Lower lobe of right lung (tissue), 2 donors: Measurements from ENCODE around the gene RFNG. TPM values are rescaled to one million over a fixed set of nuclear protein-coding genes. Genes with fewer than 3 reads are reported as not detected.

Experiments
- ATAC-seq, 2 donors: fragments of 200-7000 bp; cut with Tn5 transposase; one replicate each; pipeline ENCODE4 v1.9.1; 2020 to 2022; ENCODE audit warnings: mild to moderate bottlenecking in 2 of 2, moderate library complexity in 2 of 2
- DNase-seq: peaks from one replicate; pipeline ENCODE4 v3.0.0-alpha.2; 2020
- H3K27ac ChIP-seq: fragments of 200-600 bp; one replicate; pipeline ENCODE4 v1.8.0; 2022
- H3K27me3 ChIP-seq: fragments of 200-600 bp; one replicate; pipeline ENCODE4 v1.8.0; 2022; ENCODE audit warnings: low read depth
- H3K36me3 ChIP-seq: fragments of 200-600 bp; one replicate; pipeline ENCODE4 v1.8.0; 2022; ENCODE audit warnings: mild to moderate bottlenecking
- H3K4me1 ChIP-seq: fragments of 200-600 bp; one replicate; pipeline ENCODE4 v1.8.0; 2022
- H3K4me3 ChIP-seq: fragments of 200-600 bp; one replicate; pipeline ENCODE4 v1.8.0; 2022; ENCODE audit warnings: mild to moderate bottlenecking
- H3K9me3 ChIP-seq: fragments of 200-600 bp; one replicate; pipeline ENCODE4 v1.8.0; 2022
- CTCF ChIP-seq: fragments of 200-600 bp; IDR thresholded peaks from one replicate; pipeline ENCODE4 v1.8.0; 2022; ENCODE audit warnings: antibody characterized with exemption, mild to moderate bottlenecking
- intact Hi-C: fragments of 100-400 bp; cut with DNase I; formaldehyde crosslinking; loops from one replicate; pipeline ENCODE4 v1.11.0; 2022
- total RNA-seq: library from RNA; stranded (reverse); fragmentation: NEBNext Ultra II Directional; extraction: Animal tissue kit (Norgen Biotek cat#: 25700); gene quantifications from one replicate; pipeline ENCODE4 v1.2.1, GENCODE V29; 2021
- donor health status: DM: no; HTN: yes; CAD: no; lungs with severe emphysema.

The RFNG gene
- total RNA-seq, 1 donor from 2014 or later: 35.1 TPM

- H3K36me3 ChIP-seq: no peaks in the 10 kb centered on the region
- no peaks in the 10 kb centered on the region for H3K9me3 ChIP-seq
- peaks cover 8% of the 10 kb centered on the region for H3K27me3 ChIP-seq
- no peak for TF ChIP-seq CTCF
- no peak overlapping the region for H3K27ac ChIP-seq
- H3K4me3 ChIP-seq: no peak overlapping the region
- no peak for ATAC-seq
- peaks cover 22% of the 10 kb centered on the region for H3K4me1 ChIP-seq
- DNase-seq: no peak
- intact Hi-C loops: loop anchor here (5.0 kb wide), 1 partner anchor 133 kb away; no protein-coding TSS in a partner anchor
Observed at GRCh38 chr17:82029391-82029790, 22.2 kb downstream of the RFNG start.

- Histone ChIP-seq H3K36me3 (no peaks in the 10 kb centered on the region), H3K27me3 (peaks cover 8% of the 10 kb centered on the region), H3K27ac (no peak overlapping the region), H3K9me3 (no peaks in the 10 kb centered on the region), H3K4me3 (no peak overlapping the region), H3K4me1 (peaks cover 26% of the 10 kb centered on the region)
- no peak for TF ChIP-seq CTCF
- intact Hi-C loops: loop anchor here (5.0 kb wide), 1 partner anchor 133 kb away; no protein-coding TSS in a partner anchor
- no peak for ATAC-seq
- no peak for DNase-seq
Observed at GRCh38 chr17:82028966-82029365, 22.6 kb downstream of the RFNG start.

- Histone ChIP-seq H3K4me1 (peaks cover 32% of the 10 kb centered on the region), H3K9me3 (no peaks in the 10 kb centered on the region), H3K36me3 (no peaks in the 10 kb centered on the region), H3K27me3 (peaks cover 8% of the 10 kb centered on the region), H3K4me3 (no peak overlapping the region), H3K27ac (no peak overlapping the region)
- no peak for DNase-seq
- intact Hi-C loops: loop anchor here (5.0 kb wide), 1 partner anchor 134 kb away; no protein-coding TSS in a partner anchor
- ATAC-seq: no peak
- no peak for TF ChIP-seq CTCF
Observed at GRCh38 chr17:82028246-82028645, 23.4 kb downstream of the RFNG start.

GRCh38 chr17:82025401-82026107, 26.1 kb downstream of the RFNG start:
- Histone ChIP-seq H3K4me3 (no peak overlapping the region), H3K27me3 (no peaks in the 10 kb centered on the region), H3K4me1 (peaks cover 40% of the 10 kb centered on the region), H3K9me3 (no peaks in the 10 kb centered on the region), H3K36me3 (no peaks in the 10 kb centered on the region), H3K27ac (no peak overlapping the region)
- DNase-seq: no peak
- ATAC-seq: no peak
- intact Hi-C loops: loop anchor here (5.0 kb wide), 1 partner anchor 137 kb away; no protein-coding TSS in a partner anchor
- TF ChIP-seq CTCF: no peak

- intact Hi-C loops: loop anchor here (5.0 kb wide), 1 partner anchor 137 kb away; no protein-coding TSS in a partner anchor
- no peak overlapping the region for H3K4me3 ChIP-seq
- no peaks in the 10 kb centered on the region for H3K9me3 ChIP-seq
- TF ChIP-seq CTCF: no peak
- DNase-seq (no peak), ATAC-seq (no peak)
- H3K4me1 ChIP-seq: peaks cover 37% of the 10 kb centered on the region
- H3K27me3 ChIP-seq: no peaks in the 10 kb centered on the region
- H3K36me3 ChIP-seq: no peaks in the 10 kb centered on the region
- H3K27ac ChIP-seq: no peak overlapping the region
Observed at GRCh38 chr17:82024859-82025258, 26.8 kb downstream of the RFNG start.
